Stomach (tissue), 9 donors: Measurements from ENCODE around the gene PRKAG1. TPM values are rescaled to one million over a fixed set of nuclear protein-coding genes. Genes with fewer than 3 reads are reported as not detected.
A peak's percentile ranks its signal among the peaks of the same experiment; 100 is the strongest.

ENCODE experiments used
- DNase-seq, 2 donors: peaks; one replicate each; pipeline versions ENCODE4 v3.0.0 to v3.0.0-alpha.2; 2013 to 2019
- H3K27ac ChIP-seq, 5 donors: fragments of 200-600 bp in 4 of 5; sonication (generic) in 4 of 5; one replicate each; pipeline ENCODE4 v1.5.1; 2013 to 2019; ENCODE audit warnings: mild to moderate bottlenecking in 1 of 5, moderate library complexity in 1 of 5
- H3K27me3 ChIP-seq, 3 donors: fragments of 200-600 bp; sonication (generic); one replicate each; pipeline ENCODE4 v1.5.1; 2017 to 2019; ENCODE audit warnings: mixed run types in 1 of 3
- H3K36me3 ChIP-seq, 4 donors: fragments of 200-600 bp; sonication (generic); 1 replicate in 3 of 4; 2 replicates in 1 of 4; pipeline ENCODE4 v1.5.1; 2016 to 2019
- H3K4me1 ChIP-seq, 4 donors: fragments of 200-600 bp; sonication (generic); one replicate each; pipeline ENCODE4 v1.5.1; 2016 to 2019
- H3K4me3 ChIP-seq, 4 donors: fragments of 200-600 bp; sonication (generic) in 3 of 4; one replicate each; pipeline ENCODE4 v1.5.1; 2016 to 2019; ENCODE audit warnings: mild to moderate bottlenecking in 1 of 4
- H3K9me3 ChIP-seq, 4 donors: fragments of 200-600 bp; sonication (generic); one replicate each; pipeline ENCODE4 v1.5.1; 2016 to 2019
- CTCF ChIP-seq, 7 experiments: fragments of 450-650 bp in 4 of 7; fragments of 200-600 bp in 3 of 7; sonication (generic) in 3 of 7; IDR thresholded peaks; one replicate each; pipeline ENCODE4 v1.5.1; 2016 to 2019; ENCODE audit warnings: antibody characterized with exemption in 7 of 7, control low read depth in 2 of 7, mild to moderate bottlenecking in 1 of 7
- EP300 ChIP-seq: sonication (generic); formaldehyde crosslinking; IDR thresholded peaks from one replicate; pipeline ENCODE4 v1.6.1; 2017; ENCODE audit warnings: antibody characterized with exemption
- POLR2A ChIP-seq, 4 donors: fragments of 450-650 bp; IDR thresholded peaks; one replicate each; pipeline ENCODE4 v1.6.1; 2016; ENCODE audit warnings: antibody characterized with exemption in 4 of 4, control low read depth in 2 of 4, mild to moderate bottlenecking in 1 of 4, moderate library complexity in 1 of 4
- POLR2AphosphoS5 ChIP-seq, 3 donors: sonication (generic); formaldehyde crosslinking; IDR thresholded peaks; one replicate each; pipeline ENCODE4 v1.6.1; 2016; ENCODE audit warnings: antibody characterized with exemption in 3 of 3
- WGBS, 5 donors: extraction: QIAGEN DNeasy Blood & Tissue Kit in 3 of 5; methylation state at CpG; one replicate each; pipeline versions ENCODE4 v1.1.5 to v1.1.7; 2013 to 2018; 5-methylcytosine and 5-hydroxymethylcytosine counted together
- intact Hi-C: fragments of 100-400 bp; cut with DNase I; formaldehyde crosslinking; loops from one replicate; pipeline ENCODE4 v1.15.1; 2023; ENCODE audit warnings: low total_unique reads
- polyA plus RNA-seq, 3 donors: library from polyadenylated mRNA; stranded (reverse); fragments of 200-250 nt; gene quantifications; one replicate each; pipeline ENCODE4 v1.2.3, GENCODE V29; 2013
- total RNA-seq, 5 donors: library from RNA; depleted of rRNA; stranded (reverse); fragments of >200 nt; gene quantifications; one replicate each; pipeline versions ENCODE4 v1.1.0 to v1.2.3, GENCODE V29; 2014 to 2016
- donor health status: healthy with polysubstance abuse.
- donor health status: Bipolar disorder and iron deficiency.
- donor health status: healthy.

The PRKAG1 gene
- total and polyA plus RNA-seq, 8 donors, result 5.8 to 68.7 (median 43.2) TPM

GRCh38 chr12:49061157-49061650 is 42.6 kb upstream of the PRKAG1 start:
- intact Hi-C loops, result loop anchor here (10.0 kb wide), 1 partner anchor 64 kb away; no protein-coding TSS in a partner anchor
- DNase-seq, result no peak
- peak overlapping the region; percentile 91 to 98 (median 95) for H3K27ac ChIP-seq
- no peak for TF ChIP-seq EP300
- no peak for TF ChIP-seq CTCF (IDR thresholded peaks at IDR 0.05)
- TF ChIP-seq POLR2AphosphoS5 (IDR thresholded peaks at IDR 0.05), result no peak
- TF ChIP-seq POLR2A (IDR thresholded peaks at IDR 0.05), result no peak
- H3K27me3 ChIP-seq, result no peaks in the 10 kb centered on the region
- peak overlapping the region; percentile 80 to 99 (median 97) for H3K4me3 ChIP-seq
- peaks cover 35 to 50% (median 41%) of the 10 kb centered on the region in 4 donors for H3K4me1 ChIP-seq
- whole genome bisulfite sequencing, 5 donors, result 5 to 6% (median 5%) methylated on average over 15 to 16 of the region's 16 CpGs
- H3K9me3 ChIP-seq, result no peaks in the 10 kb centered on the region
- no peaks in the 10 kb centered on the region for H3K36me3 ChIP-seq

- peak within 1 kb of the TSS; percentile 80 to 99 (median 97) for H3K4me3 ChIP-seq
- intact Hi-C loops, result loop anchor here (10.0 kb wide), 1 partner anchor 64 kb away; no protein-coding TSS in a partner anchor
- no peaks in the 10 kb centered on the region for H3K27me3 ChIP-seq
- no peaks in the 10 kb centered on the region for H3K36me3 ChIP-seq
- WGBS, 5 donors, result 0 to 1% (median 0%) methylated on average over 43 to 74 of the region's 74 CpGs
- peaks cover 42 to 57% (median 48%) of the 10 kb centered on the region in 4 donors for H3K4me1 ChIP-seq
- no peaks in the 10 kb centered on the region for H3K9me3 ChIP-seq
- H3K27ac ChIP-seq, result peak within 1 kb of the TSS; percentile 91 to 98 (median 95)
- TF ChIP-seq POLR2A (IDR thresholded peaks at IDR 0.05) (peak in 1 of 4 donors; percentile 14), EP300 (peak; percentile 41), POLR2AphosphoS5 (IDR thresholded peaks at IDR 0.05) (peak; percentile 74 to 91 (median 89)), CTCF (IDR thresholded peaks at IDR 0.05) (peak in 3 of 7 experiments; percentile 28 to 61 (median 51))
- peak; percentile 91 to 98 for DNase-seq
These were observed 41.9 kb upstream of the PRKAG1 start, which contains the start of gene KMT2D for GRCh38 chr12:49060237-49061156. KMT2D (minus strand) TSS chr12:49060794; CDS start chr12:49055324, 5,470 bp downstream.

- 0 to 3% (median 0%) methylated on average over 24 to 70 of the region's 70 CpGs for WGBS, 5 donors
- H3K27ac ChIP-seq, result peak overlapping the region; percentile 91 to 98 (median 95)
- no peak for TF ChIP-seq CTCF (IDR thresholded peaks at IDR 0.05)
- no peak for TF ChIP-seq POLR2AphosphoS5 (IDR thresholded peaks at IDR 0.05)
- TF ChIP-seq POLR2A (IDR thresholded peaks at IDR 0.05), result no peak
- TF ChIP-seq EP300, result no peak
- peaks cover 6 to 8% (median 7%) of the 10 kb centered on the region in 4 donors for H3K36me3 ChIP-seq
- H3K4me1 ChIP-seq, result peaks cover 48 to 67% (median 57%) of the 10 kb centered on the region in 4 donors
- intact Hi-C loops, result loop anchor here (10.0 kb wide), 1 partner anchor 65 kb away; no protein-coding TSS in a partner anchor
- H3K27me3 ChIP-seq, result no peaks in the 10 kb centered on the region
- DNase-seq, result peak in 1 of 2 donors; percentile 65
- peak overlapping the region; percentile 80 to 99 (median 97) for H3K4me3 ChIP-seq
- H3K9me3 ChIP-seq, result no peaks in the 10 kb centered on the region
These were observed 41.0 kb upstream of the PRKAG1 start for GRCh38 chr12:49059299-49060171.

- TF ChIP-seq CTCF (IDR thresholded peaks at IDR 0.05) (no peak), POLR2A (IDR thresholded peaks at IDR 0.05) (no peak), EP300 (no peak), POLR2AphosphoS5 (IDR thresholded peaks at IDR 0.05) (no peak)
- Histone ChIP-seq H3K4me1 (peaks cover 48 to 68% (median 60%) of the 10 kb centered on the region in 4 donors), H3K4me3 (peak overlapping the region; percentile 80 to 99 (median 97)), H3K9me3 (no peaks in the 10 kb centered on the region), H3K27ac (peak overlapping the region; percentile 91 to 98 (median 95)), H3K36me3 (peaks cover 12 to 13% (median 13%) of the 10 kb centered on the region in 4 donors), H3K27me3 (no peaks in the 10 kb centered on the region)
- intact Hi-C loops, result no loop called here
- WGBS, 5 donors, result 0 to 14% (median 0%) methylated on average over 1 of the region's 1 CpG
- DNase-seq, result no peak
These were observed 40.4 kb upstream of the PRKAG1 start for GRCh38 chr12:49059045-49059298.
